Measurements from ENCODE around the gene EIF1AX.
"Not testable (repeated sequence)": the region's sequence is repeated elsewhere in the genome, so short reads cannot be mapped to it uniquely, and the experiment has no call there.

EIF1AX gene

GRCh38 chrX:20141281-20142220 is at the start of gene EIF1AX:
EIF1AX (minus strand) TSS chrX:20141838; CDS start chrX:20141640, 198 bp downstream.
- peak; percentile 98 for DNase-seq

GRCh38 chrX:20189171-20189570 is 47.5 kb upstream of the EIF1AX start:
- DNase-seq, result no peak

- no peak for DNase-seq
These were observed 40.1 kb upstream of the EIF1AX start for GRCh38 chrX:20181598-20182329.

- DNase-seq, result no peak
These were observed 35.5 kb upstream of the EIF1AX start for GRCh38 chrX:20177093-20177492.

GRCh38 chrX:20173856-20174255 is 32.2 kb upstream of the EIF1AX start:
- DNase-seq, result no peak

GRCh38 chrX:20173313-20173712 is 31.7 kb upstream of the EIF1AX start:
- DNase-seq, result no peak

- no peak for DNase-seq
These were observed 30.2 kb upstream of the EIF1AX start for GRCh38 chrX:20171887-20172286.

GRCh38 chrX:20162516-20162915 is 20.9 kb upstream of the EIF1AX start:
- not testable (repeated sequence) for DNase-seq

- no peak for DNase-seq
These were observed 18.3 kb upstream of the EIF1AX start for GRCh38 chrX:20159797-20160385.

GRCh38 chrX:20151689-20152088 is 10.1 kb upstream of the EIF1AX start:
- no peak for DNase-seq

- DNase-seq, result no peak
These were observed 7.7 kb upstream of the EIF1AX start for GRCh38 chrX:20149326-20149725.

GRCh38 chrX:20147561-20147960 is 5.9 kb upstream of the EIF1AX start:
- no peak for DNase-seq

- no peak for DNase-seq
These were observed 2.9 kb upstream of the EIF1AX start for GRCh38 chrX:20144491-20144890.

GRCh38 chrX:20143561-20143960 is 1.9 kb upstream of the EIF1AX start:
- no peak for DNase-seq

- DNase-seq, result no peak
These were observed 1.5 kb upstream of the EIF1AX start for GRCh38 chrX:20143111-20143510.

- DNase-seq, result no peak
These were observed 1.2 kb downstream of the EIF1AX start for GRCh38 chrX:20140420-20140819.

- no peak for DNase-seq
These were observed 1.7 kb downstream of the EIF1AX start for GRCh38 chrX:20139966-20140365.

- DNase-seq, result no peak
These were observed 5.7 kb downstream of the EIF1AX start for GRCh38 chrX:20135944-20136343.

GRCh38 chrX:20132666-20133065 is 9.0 kb downstream of the EIF1AX start:
- no peak for DNase-seq

GRCh38 chrX:20130357-20130756 is 11.3 kb downstream of the EIF1AX start:
- DNase-seq, result no peak

- no peak for DNase-seq
These were observed 12.1 kb downstream of the EIF1AX start for GRCh38 chrX:20129547-20129946.

GRCh38 chrX:20128670-20129069 is 13.0 kb downstream of the EIF1AX start:
- no peak for DNase-seq

- not testable (repeated sequence) for DNase-seq
These were observed 14.2 kb downstream of the EIF1AX start for GRCh38 chrX:20127440-20127839.

- not testable (repeated sequence) for DNase-seq
These were observed 14.8 kb downstream of the EIF1AX start for GRCh38 chrX:20126833-20127232.

Measured in NCI-H526 treated with DMSO at 0.1 percent for 48 hours (cell line).